HG02571 (cell line): Measurements from ENCODE around the gene DGKA.
A peak's percentile ranks its signal among the peaks of the same experiment; 100 is the strongest.
"Not testable (repeated sequence)": the region's sequence is repeated elsewhere in the genome, so short reads cannot be mapped to it uniquely, and the experiment has no call there.

Source experiments
- ATAC-seq: cut with Tn5 transposase; IDR thresholded peaks from one replicate; pipeline ENCODE4 v1.9.1; 2021; ENCODE audit warnings: mild to moderate bottlenecking, moderate library complexity; ENCODE audit not compliant: unreplicated experiment

The DGKA gene

GRCh38 chr12:55966408-55967281 lies 35.7 kb downstream of the DGKA start, which contains the start of gene CDK2:
CDK2 (plus strand) TSS chr12:55966830; CDS start chr12:55967009, 179 bp downstream.
- ATAC-seq = peak; percentile 93

GRCh38 chr12:55969356-55969755 lies 38.4 kb downstream of the DGKA start:
- no peak for ATAC-seq

DNA sequence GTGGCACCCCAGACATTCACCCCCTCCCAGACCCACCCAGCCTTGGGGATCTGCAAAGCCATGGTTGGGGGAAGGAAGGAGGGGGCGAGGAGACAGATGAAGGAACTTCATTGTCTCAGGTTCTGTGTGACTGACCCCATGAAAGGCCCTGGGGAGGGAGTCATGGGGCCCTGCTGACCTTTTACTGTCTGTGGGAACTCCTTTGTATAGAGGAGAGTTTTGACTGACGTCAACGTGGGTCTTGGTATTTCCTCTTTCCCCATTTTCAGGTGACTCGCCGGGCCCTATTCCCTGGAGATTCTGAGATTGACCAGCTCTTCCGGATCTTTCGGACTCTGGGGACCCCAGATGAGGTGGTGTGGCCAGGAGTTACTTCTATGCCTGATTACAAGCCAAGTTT lies 39.8 kb downstream of the DGKA start:
- ATAC-seq = no peak

DNA sequence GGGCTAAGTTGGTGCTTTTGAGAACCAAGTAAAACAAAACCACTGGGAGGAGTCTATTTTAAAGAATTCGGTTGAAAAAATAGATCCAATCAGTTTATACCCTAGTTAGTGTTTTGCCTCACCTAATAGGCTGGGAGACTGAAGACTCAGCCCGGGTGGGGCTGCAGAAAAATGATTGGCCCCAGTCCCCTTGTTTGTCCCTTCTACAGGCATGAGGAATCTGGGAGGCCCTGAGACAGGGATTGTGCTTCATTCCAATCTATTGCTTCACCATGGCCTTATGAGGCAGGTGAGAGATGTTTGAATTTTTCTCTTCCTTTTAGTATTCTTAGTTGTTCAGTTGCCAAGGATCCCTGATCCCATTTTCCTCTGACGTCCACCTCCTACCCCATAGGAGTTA lies 41.1 kb downstream of the DGKA start:
- ATAC-seq = no peak

- no peak for ATAC-seq
Measured at GRCh38 chr12:55972456-55972855, 41.5 kb downstream of the DGKA start.

DNA sequence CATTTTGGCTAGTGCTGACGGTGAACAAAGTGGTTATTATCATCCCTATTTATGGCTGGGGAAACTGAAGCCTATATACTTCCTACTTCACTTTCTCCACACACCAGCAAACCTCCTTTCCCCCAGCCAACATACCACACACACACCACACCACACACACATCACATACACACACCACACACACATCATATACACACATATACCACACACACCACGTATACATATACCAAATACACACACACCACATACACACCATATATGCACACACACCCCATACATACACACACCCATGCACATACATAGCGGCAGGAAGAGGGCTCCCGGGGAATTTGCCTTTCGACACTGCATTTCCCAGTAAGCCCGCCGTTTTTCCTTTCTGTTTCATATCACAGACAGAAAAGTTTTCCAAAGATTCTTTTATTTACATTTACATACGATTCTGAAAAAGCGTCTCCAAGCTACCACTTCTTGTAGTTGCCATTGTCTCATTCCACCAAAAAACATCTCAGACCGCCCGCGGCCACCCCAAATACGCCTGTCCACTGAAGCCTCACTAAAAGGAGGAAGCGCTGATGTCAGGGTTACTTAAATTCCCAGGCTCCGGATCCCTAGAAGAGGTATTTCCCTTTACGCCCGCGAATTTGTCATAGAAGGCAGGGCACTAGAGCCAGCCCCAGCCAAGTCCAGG lies 42.1 kb downstream of the DGKA start:
- no peak for ATAC-seq

DNA sequence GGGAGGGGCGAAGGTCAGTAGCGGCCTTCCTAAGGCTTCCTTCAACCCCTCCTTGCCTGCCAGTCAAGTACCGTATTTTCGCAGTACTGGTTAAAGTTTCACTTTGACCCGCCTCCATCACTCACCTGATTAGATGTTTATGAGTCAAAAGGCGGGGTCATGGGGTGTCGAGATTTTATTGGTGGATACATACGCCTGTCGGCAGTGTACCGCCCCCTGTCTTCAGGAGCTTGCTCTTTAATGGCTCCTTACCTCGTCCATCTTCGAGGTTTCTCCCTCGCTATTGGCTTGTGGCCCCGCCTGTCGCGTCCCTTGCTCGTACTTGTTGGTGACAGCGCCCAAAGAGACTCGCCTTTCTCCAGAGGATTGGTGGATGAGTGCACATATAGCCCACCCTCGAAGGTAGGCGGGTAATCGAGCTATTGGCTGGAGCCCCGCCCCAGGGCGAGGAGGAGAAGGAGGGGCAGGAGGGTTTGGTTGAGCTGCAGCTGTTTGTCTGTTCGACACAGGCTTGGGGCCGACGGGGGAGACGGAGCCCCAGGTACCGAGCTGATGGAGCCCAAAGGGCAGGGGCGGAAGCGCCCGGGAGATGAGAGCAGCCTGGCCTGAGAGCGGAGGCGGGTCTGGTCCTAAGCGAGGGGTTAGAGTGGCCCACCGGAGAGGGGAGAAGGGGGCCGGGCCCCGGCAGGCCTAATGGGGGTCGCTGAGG lies 42.8 kb downstream of the DGKA start, which contains the start of gene RAB5B:
TSS of gene RAB5B (plus strand) at position 480 of the 709 bp plus-strand sequence. CDS start 12,883 bp downstream, outside the sequence.
- peak; percentile 87 for ATAC-seq

- ATAC-seq = peak; percentile 24
Measured at GRCh38 chr12:55974308-55974730, 43.4 kb downstream of the DGKA start.

DNA sequence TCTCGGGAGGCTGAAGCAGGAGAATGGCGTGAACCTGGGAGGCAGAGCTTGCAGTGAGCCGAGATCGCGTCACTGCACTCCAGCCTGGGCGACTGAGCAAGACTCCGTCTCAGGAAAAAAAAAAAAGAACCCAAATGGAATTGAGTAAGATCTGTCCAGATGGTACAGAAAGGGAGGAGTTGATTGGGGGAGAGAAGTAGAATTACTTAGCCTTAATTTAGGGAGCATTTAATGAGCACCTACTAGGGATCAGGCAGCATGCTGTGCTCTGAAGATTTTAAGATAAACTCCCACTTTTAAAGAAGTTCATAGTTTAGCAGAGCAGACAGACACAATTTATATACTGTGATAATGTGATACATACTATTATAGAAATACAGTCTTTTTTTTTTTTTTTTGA lies 47.4 kb downstream of the DGKA start:
- no peak for ATAC-seq

- ATAC-seq = no peak
Measured at GRCh38 chr12:55979069-55979468, 48.1 kb downstream of the DGKA start.

- not testable (repeated sequence) for ATAC-seq
Measured at GRCh38 chr12:55981882-55982281, 50.9 kb downstream of the DGKA start.

DNA sequence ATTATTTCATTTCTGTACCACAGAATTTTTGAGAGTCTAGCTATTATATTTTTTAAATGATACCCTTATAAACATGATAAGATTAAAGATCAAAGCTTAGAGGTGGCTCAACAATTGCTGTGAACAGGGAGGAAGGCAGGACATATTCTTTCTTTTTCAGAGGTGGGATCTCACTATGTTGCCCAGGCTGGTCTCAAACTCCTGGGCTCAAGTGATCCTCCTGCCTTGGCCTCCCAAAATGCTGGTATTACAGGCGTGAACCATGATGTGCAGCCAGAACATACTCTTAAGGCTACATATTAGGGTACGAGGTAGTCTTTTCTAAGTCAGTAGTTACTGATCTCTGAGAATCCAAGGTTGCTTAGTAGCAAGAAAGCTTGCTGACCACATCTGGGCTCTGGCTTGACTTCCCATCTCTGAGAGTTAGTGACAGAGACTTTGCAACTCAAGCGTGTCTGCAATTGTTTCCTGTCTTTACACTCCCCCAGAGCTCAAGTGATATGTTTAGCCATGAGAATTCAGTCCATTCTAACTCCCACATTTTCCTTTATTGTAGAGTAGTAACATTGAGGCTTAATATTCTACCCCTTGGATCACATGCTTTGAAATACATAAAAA lies 51.5 kb downstream of the DGKA start:
- ATAC-seq = no peak

DNA sequence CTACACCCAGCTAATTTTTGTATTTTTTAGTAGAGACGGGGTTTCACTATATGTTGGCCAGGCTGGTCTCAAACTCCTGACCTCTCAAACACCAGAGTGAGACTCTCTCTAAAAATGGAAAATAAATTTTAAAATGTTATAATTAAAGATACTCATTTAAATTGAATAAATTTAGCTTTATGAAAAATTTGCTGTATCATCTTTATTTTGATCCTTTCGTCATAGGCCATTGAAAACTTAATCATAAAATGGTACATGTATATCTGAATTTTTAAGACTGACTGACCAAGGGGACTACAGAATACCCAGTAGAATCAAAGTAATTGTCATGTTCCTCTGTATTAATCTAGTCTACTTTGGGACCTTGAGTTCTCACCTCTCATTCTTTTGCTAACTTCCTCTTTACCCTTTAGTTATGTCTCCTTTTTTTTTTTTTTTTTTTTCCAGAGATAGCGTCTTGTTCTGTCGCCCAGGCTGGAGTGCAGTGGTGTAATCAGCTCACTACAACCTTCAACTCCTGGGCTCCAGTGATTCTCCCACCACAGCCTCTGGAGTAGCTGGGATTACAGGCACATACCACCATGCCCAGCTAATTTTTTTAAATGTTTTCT lies 52.4 kb downstream of the DGKA start:
- no peak for ATAC-seq

- ATAC-seq = no peak
Measured at GRCh38 chr12:55984861-55985260, 53.9 kb downstream of the DGKA start.

DNA sequence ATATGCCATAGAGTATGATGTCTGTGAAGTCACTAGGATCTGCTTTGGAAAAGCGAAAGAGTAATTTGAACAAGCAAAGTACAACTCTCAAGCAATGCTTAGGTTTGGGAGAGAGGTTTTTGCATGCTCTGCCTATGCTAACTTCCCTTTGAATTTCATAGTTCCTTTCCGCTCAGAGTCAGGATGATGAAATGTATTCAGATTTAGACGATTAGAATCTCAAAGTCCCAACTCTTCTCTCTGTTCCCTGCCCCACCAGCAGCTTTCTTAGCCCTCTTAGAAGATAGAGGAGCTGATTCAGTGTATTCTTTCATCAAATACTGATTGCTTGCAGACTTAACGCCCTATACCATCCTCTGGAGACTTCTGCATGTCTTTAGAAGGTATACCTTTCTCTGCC lies 54.4 kb downstream of the DGKA start:
- ATAC-seq = no peak

GRCh38 chr12:55985976-55986375 lies 55.0 kb downstream of the DGKA start:
- ATAC-seq = not testable (repeated sequence)

DNA sequence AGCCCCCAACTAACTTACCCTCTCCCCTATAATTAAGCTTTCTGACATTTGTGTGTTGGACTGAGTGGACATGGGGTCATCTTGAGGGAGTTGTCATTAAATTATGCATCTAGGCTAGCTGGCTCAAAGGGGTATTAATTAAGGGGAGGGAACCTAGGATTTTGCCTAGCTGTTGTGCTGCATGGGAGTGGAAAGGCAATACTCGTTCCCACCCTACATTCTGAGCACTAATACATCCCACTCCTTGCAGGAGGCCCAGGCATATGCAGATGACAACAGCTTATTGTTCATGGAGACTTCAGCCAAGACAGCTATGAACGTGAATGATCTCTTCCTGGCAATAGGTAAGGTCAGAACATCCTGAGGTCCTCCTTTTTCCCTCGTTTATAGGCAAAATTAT lies 60.1 kb downstream of the DGKA start:
- ATAC-seq = no peak

DNA sequence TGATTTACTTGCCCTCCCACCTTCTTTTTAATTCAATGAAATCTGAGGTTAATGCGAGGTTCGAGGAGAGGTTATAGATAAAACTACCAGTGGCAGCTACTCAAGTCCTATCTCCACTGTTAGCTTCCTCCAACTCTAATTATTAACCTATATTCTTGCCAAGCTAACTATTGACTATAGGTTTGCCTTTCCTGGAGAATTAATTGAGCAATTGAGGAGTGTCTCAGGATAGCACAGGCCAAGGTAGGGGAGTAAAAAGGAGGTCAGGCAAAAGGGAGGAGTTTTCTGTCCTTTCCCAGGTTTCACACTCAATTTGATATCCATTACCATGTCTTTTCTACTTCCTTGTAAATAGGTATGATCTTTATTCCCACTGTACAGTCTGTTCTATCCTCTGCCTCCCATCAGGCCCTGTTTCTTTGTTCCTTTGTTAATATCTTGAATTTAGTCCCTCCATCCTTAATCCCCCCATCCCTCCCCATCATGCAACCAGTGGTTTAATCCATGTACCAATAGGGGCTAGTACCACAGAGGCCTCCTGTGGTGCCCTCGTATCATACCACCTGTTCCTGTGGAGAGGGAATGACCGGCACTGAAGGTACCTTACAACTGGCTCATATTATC lies 62.4 kb downstream of the DGKA start:
- ATAC-seq = no peak

GRCh38 chr12:55995366-55995765 lies 64.4 kb downstream of the DGKA start:
- ATAC-seq = no peak

GRCh38 chr12:55996201-55996714 lies 65.3 kb downstream of the DGKA start:
- no peak for ATAC-seq
